ENCODE results near the gene SPATA6L.

SPATA6L gene

GRCh38 chr9:4585135-4585534 is 81.1 kb downstream of the SPATA6L start:
- no peak for DNase-seq (ENCODE audit: low read depth in 2 of 2)

GRCh38 chr9:4584636-4585035 is 81.6 kb downstream of the SPATA6L start:
- no peak for DNase-seq (ENCODE audit: low read depth in 2 of 2)

GRCh38 chr9:4583001-4583400 is 83.3 kb downstream of the SPATA6L start:
- no peak for DNase-seq (ENCODE audit: low read depth in 2 of 2)

GRCh38 chr9:4581861-4582565 is 84.3 kb downstream of the SPATA6L start:
- DNase-seq (ENCODE audit: low read depth in 2 of 2): no peak

- DNase-seq (ENCODE audit: low read depth in 2 of 2): no peak
These were observed 85.1 kb downstream of the SPATA6L start for GRCh38 chr9:4581035-4581760.

GRCh38 chr9:4579001-4579400 is 87.3 kb downstream of the SPATA6L start:
- no peak for DNase-seq (ENCODE audit: low read depth in 2 of 2)

- DNase-seq (ENCODE audit: low read depth in 2 of 2): no peak
These were observed 89.8 kb downstream of the SPATA6L start for GRCh38 chr9:4576448-4576847.

- no peak for DNase-seq (ENCODE audit: low read depth in 2 of 2)
These were observed 90.3 kb downstream of the SPATA6L start for GRCh38 chr9:4575997-4576396.

GRCh38 chr9:4574657-4575243 is 91.5 kb downstream of the SPATA6L start:
- DNase-seq (ENCODE audit: low read depth in 2 of 2): peak in 1 of 2 donors; percentile 3

- no peak for DNase-seq (ENCODE audit: low read depth in 2 of 2)
These were observed 92.5 kb downstream of the SPATA6L start for GRCh38 chr9:4573634-4574389.

GRCh38 chr9:4573176-4573575 is 93.1 kb downstream of the SPATA6L start:
- no peak for DNase-seq (ENCODE audit: low read depth in 2 of 2)

- DNase-seq (ENCODE audit: low read depth in 2 of 2): no peak
These were observed 94.0 kb downstream of the SPATA6L start for GRCh38 chr9:4572184-4572826.

- no peak for DNase-seq (ENCODE audit: low read depth in 2 of 2)
These were observed 97.2 kb downstream of the SPATA6L start for GRCh38 chr9:4569101-4569500.

GRCh38 chr9:4567601-4568000 is 98.7 kb downstream of the SPATA6L start:
- no peak for DNase-seq (ENCODE audit: low read depth in 2 of 2)

GRCh38 chr9:4566806-4567205 is 99.5 kb downstream of the SPATA6L start:
- no peak for DNase-seq (ENCODE audit: low read depth in 2 of 2)

GRCh38 chr9:4563105-4563504 is 103.2 kb downstream of the SPATA6L start:
- DNase-seq (ENCODE audit: low read depth in 2 of 2): no peak

- DNase-seq (ENCODE audit: low read depth in 2 of 2): no peak
These were observed 106.8 kb downstream of the SPATA6L start for GRCh38 chr9:4559261-4560182.

GRCh38 chr9:4558371-4558998 is 107.8 kb downstream of the SPATA6L start:
- DNase-seq (ENCODE audit: low read depth in 2 of 2): no peak

- DNase-seq (ENCODE audit: low read depth in 2 of 2): no peak
These were observed 111.0 kb downstream of the SPATA6L start for GRCh38 chr9:4555236-4555635.

- DNase-seq (ENCODE audit: low read depth in 2 of 2): no peak
These were observed 112.3 kb downstream of the SPATA6L start for GRCh38 chr9:4553951-4554381.
